Smooth muscle cell (in vitro differentiated cells): ENCODE measurements around the gene ADCY9. TPM values are rescaled to one million over a fixed set of nuclear protein-coding genes. Genes with fewer than 3 reads are reported as not detected.

Source experiments
- DNase-seq: peaks from one replicate; lab custom pipeline; 2025; ENCODE audit not compliant: unreplicated experiment; lab: John Stamatoyannopoulos, UW
- H2AFZ ChIP-seq: fragments of 200-600 bp; sonication (generic); 2 replicates; pipeline ENCODE4 v1.6.0; 2016; ENCODE audit warnings: antibody characterized with exemption, low read depth, mild to moderate bottlenecking
- H3F3A ChIP-seq: fragments of 200-600 bp; sonication (generic); 2 replicates; pipeline ENCODE4 v1.6.0; 2017; ENCODE audit warnings: antibody characterized with exemption, low read depth
- H3K27ac ChIP-seq: fragments of 200-600 bp; sonication (generic); 2 replicates; pipeline ENCODE4 v1.5.1; 2016; ENCODE audit warnings: low read depth, mild to moderate bottlenecking
- H3K27me3 ChIP-seq: fragments of 200-600 bp; sonication (generic); 2 replicates; pipeline ENCODE4 v1.6.1; 2016; ENCODE audit warnings: low read depth, mild to moderate bottlenecking
- H3K36me3 ChIP-seq: fragments of 200-600 bp; sonication (generic); 2 replicates; pipeline ENCODE4 v1.5.1; 2016; ENCODE audit warnings: low read depth
- H3K4me1 ChIP-seq: fragments of 200-600 bp; sonication (generic); 2 replicates; pipeline ENCODE4 v1.5.1; 2016; ENCODE audit warnings: low read depth
- H3K4me2 ChIP-seq: fragments of 200-600 bp; sonication (generic); 2 replicates; pipeline ENCODE4 v1.6.0; 2016; ENCODE audit warnings: mild to moderate bottlenecking
- H3K4me3 ChIP-seq: fragments of 200-600 bp; sonication (generic); 2 replicates; pipeline ENCODE4 v1.5.1; 2016; ENCODE audit warnings: mild to moderate bottlenecking
- H3K79me2 ChIP-seq: fragments of 200-600 bp; sonication (generic); 2 replicates; pipeline ENCODE4 v1.6.0; 2016; ENCODE audit warnings: low read depth, mild to moderate bottlenecking
- H3K9ac ChIP-seq: fragments of 200-600 bp; sonication (generic); 2 replicates; pipeline ENCODE4 v1.6.0; 2016; ENCODE audit warnings: low read depth
- H3K9me3 ChIP-seq: fragments of 200-600 bp; sonication (generic); replicated peaks from 2 replicates; pipeline ENCODE4 v1.5.1; 2016; ENCODE audit warnings: low read depth
- H4K20me1 ChIP-seq: fragments of 200-600 bp; sonication (generic); 2 replicates; pipeline ENCODE4 v1.6.0; 2016; ENCODE audit warnings: low read depth
- CTCF ChIP-seq: fragments of 200-600 bp; sonication (generic); IDR thresholded peaks from 2 replicates; pipeline ENCODE4 v1.5.1; 2017; ENCODE audit warnings: borderline replicate concordance, mild to moderate bottlenecking, antibody characterized with exemption; ENCODE audit not compliant: insufficient read depth, poor library complexity, severe bottlenecking
- WGBS: methylation state at CpG from one replicate; pipeline ENCODE4 v1.1.7; 2016; ENCODE audit warnings: low lambda C conversion rate; 5-methylcytosine and 5-hydroxymethylcytosine counted together
- polyA plus RNA-seq: library from polyadenylated mRNA; unstranded; fragments of >200 nt; fragmentation: Nextera tagmentation; extraction: Ambion mirVana; gene quantifications from 2 replicates; pipeline ENCODE4 v1.2.1, GENCODE V29; 2016
- total RNA-seq: library from RNA; depleted of rRNA; stranded (reverse); fragments of >200 nt; gene quantifications from 2 replicates; pipeline ENCODE4 v1.2.3, GENCODE V29; 2014

The ADCY9 gene
- total and polyA plus RNA-seq, 2 experiments from 2014 or later, result 7.2 to 8.9 TPM

GRCh38 chr16:3959148-3959547, 157.1 kb downstream of the ADCY9 start:
- Histone ChIP-seq H3K36me3 (no peaks in the 10 kb centered on the region), H3F3A (no peaks in the 10 kb centered on the region), H3K79me2 (no peaks in the 10 kb centered on the region), H3K4me3 (no peak overlapping the region), H3K4me1 (no peaks in the 10 kb centered on the region), H3K9ac (no peak overlapping the region), H3K9me3 (no peaks in the 10 kb centered on the region), H3K4me2 (no peak overlapping the region), H3K27ac (peak overlapping the region; percentile 16), H2AFZ (no peak overlapping the region), H3K27me3 (no peaks in the 10 kb centered on the region), H4K20me1 (no peaks in the 10 kb centered on the region)
- no peak for TF ChIP-seq CTCF
- DNase-seq, result no peak
- WGBS, result 58% methylated on average over 3 of the region's 3 CpGs

- Histone ChIP-seq H3K4me2 (no peak overlapping the region), H4K20me1 (no peaks in the 10 kb centered on the region), H3K79me2 (no peaks in the 10 kb centered on the region), H3K27me3 (no peaks in the 10 kb centered on the region), H3K4me1 (no peaks in the 10 kb centered on the region), H3K27ac (no peak overlapping the region), H3K9me3 (no peaks in the 10 kb centered on the region), H3F3A (no peaks in the 10 kb centered on the region), H3K4me3 (no peak overlapping the region), H3K36me3 (no peaks in the 10 kb centered on the region), H2AFZ (no peak overlapping the region), H3K9ac (no peak overlapping the region)
- 90% methylated on average over 20 of the region's 23 CpGs for WGBS
- TF ChIP-seq CTCF, result no peak
- DNase-seq, result no peak
Observed at GRCh38 chr16:3957344-3957980, 158.8 kb downstream of the ADCY9 start.

GRCh38 chr16:3954411-3954921, 161.8 kb downstream of the ADCY9 start:
- H4K20me1 ChIP-seq, result no peaks in the 10 kb centered on the region
- H3K27ac ChIP-seq, result no peak overlapping the region
- no peak overlapping the region for H2AFZ ChIP-seq
- H3K79me2 ChIP-seq, result no peaks in the 10 kb centered on the region
- no peaks in the 10 kb centered on the region for H3K27me3 ChIP-seq
- no peak overlapping the region for H3K4me2 ChIP-seq
- no peaks in the 10 kb centered on the region for H3K36me3 ChIP-seq
- no peaks in the 10 kb centered on the region for H3K4me1 ChIP-seq
- H3F3A ChIP-seq, result no peaks in the 10 kb centered on the region
- TF ChIP-seq CTCF, result no peak
- 87% methylated on average over 15 of the region's 15 CpGs for WGBS
- H3K9me3 ChIP-seq, result no peaks in the 10 kb centered on the region
- no peak for DNase-seq
- no peak overlapping the region for H3K4me3 ChIP-seq
- H3K9ac ChIP-seq, result no peak overlapping the region
